HG03175 (cell line): Measurements from ENCODE around the gene HOMER3.

Experiments
- ATAC-seq: cut with Tn5 transposase; IDR thresholded peaks from one replicate; pipeline ENCODE4 v1.9.1; 2021; ENCODE audit warnings: mild to moderate bottlenecking, moderate library complexity; ENCODE audit not compliant: unreplicated experiment

Gene HOMER3

GRCh38 chr19:18940769-18941627 lies at the start of gene HOMER3:
Gene HOMER3, minus strand, starts transcription at chr19:18941217. Its CDS starts 2,235 bp downstream, at chr19:18938982.
- ATAC-seq: no peak

GRCh38 chr19:18990128-18990708 lies 49.2 kb upstream of the HOMER3 start:
- no peak for ATAC-seq

GRCh38 chr19:18989316-18989715 lies 48.3 kb upstream of the HOMER3 start:
- ATAC-seq: no peak

GRCh38 chr19:18987456-18987855 lies 46.4 kb upstream of the HOMER3 start:
- no peak for ATAC-seq

- no peak for ATAC-seq
Observed at GRCh38 chr19:18985257-18985656, 44.2 kb upstream of the HOMER3 start.

DNA sequence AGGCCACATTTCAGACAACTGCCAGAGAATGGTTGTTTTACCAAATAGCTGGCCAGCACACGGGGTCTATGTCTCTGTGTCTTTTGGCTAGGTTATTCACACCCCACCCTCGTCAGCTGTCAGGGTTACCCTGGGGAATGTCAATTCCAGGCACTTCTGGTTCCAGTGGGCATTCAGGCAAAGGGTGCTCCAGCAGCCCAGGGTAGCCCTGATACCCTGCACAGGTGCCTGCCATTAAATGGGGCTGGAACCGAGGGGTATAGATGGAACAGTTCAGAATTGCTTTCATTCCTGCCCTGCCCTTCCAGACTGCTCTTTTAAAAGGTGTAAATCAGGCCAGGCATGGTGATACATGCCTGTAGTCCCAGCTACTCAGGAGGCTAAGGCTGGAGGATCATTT lies 43.2 kb upstream of the HOMER3 start:
- no peak for ATAC-seq

- ATAC-seq: no peak
Observed at GRCh38 chr19:18982669-18983068, 41.7 kb upstream of the HOMER3 start.

DNA sequence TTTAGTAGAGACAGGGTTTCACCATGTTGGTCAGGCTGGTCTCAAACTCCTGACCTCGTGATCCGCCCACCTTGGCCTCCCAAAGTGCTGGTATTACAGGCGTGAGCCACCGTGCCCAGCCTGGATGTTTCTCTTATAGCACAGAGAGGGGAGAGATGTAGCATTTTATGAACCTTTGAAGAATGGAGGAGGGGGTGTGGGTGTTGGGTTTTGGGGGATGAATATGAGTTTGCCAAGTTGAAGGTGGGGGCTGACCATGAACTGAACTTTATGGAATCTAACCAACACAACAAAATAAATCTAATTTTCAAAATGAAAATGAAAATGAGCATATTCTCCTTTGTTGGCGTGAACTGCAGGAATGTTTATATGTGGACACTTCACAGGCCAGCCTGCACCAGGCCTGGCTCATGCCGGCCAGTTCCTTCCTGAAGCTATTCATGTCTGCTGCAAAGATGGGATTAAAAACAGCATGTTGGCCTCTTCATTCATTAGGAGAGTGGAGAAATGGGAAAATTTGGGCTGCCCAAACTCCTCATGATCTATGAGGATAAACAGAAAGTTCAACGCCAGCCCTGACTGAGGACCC lies 39.5 kb upstream of the HOMER3 start:
- ATAC-seq: no peak

- ATAC-seq: no peak
Observed at GRCh38 chr19:18978616-18979015, 37.6 kb upstream of the HOMER3 start.

DNA sequence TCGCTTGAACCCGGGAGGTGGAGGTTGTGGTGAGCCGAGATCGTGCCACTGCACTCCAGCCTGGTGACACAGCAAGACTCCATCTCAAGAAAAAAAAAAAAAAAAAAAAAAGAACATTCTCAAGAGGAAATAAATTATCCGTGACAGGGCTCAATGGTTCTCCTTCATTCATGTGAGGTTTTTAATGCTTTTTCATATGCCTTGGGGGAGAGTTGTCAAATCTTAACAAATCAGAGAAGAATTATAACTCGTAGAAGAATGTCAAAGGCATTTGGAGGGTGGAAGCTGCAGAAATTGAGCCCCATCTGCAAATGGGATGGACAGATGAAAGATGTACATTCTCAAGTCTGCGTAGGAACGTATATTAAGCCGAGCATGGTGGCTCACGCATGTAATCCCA lies 34.9 kb upstream of the HOMER3 start:
- no peak for ATAC-seq

DNA sequence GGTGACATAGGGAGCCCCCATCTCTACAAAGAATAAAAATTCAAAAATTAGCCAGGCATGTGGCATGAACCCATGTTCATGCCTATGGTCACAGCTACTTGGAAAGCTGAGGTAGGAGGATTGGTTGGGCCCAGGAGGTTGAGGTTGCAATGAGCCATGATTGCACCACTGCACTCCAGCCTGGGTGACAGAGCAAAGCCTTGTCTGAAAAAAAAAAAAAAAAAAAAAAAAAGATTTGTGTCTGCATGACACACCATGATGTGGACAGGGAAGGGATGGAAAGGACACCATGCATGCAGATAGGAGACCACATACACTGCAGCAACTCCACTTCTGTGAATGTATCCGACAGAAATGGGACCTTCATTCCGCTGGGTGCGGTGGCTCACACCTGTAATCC lies 34.0 kb upstream of the HOMER3 start:
- no peak for ATAC-seq

- ATAC-seq: no peak
Observed at GRCh38 chr19:18972851-18973250, 31.8 kb upstream of the HOMER3 start.

DNA sequence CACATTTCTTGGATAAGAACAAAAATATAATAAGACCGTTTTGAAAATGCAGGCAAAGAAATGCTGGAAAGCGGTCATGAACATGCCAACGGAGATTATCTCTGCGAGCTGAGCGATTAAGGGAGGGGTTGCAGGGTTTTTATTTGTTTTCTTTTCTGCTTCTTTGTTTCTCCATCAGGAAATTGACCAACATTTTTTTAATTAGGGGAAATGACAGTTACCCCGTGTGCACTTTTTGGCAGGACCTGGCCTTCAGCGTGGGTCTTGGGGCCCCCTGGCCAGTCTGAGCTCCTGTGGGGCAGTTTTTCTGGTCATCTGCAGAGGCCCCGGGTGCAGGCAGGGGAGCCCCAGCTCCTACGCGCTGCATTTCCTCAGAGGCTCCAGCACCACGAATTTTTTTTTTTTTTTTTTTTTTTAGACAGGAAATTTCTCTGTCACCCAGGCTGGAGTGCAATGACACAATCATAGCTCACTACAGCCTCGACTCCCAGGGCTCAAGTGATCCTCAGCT lies 31.3 kb upstream of the HOMER3 start:
- no peak for ATAC-seq

DNA sequence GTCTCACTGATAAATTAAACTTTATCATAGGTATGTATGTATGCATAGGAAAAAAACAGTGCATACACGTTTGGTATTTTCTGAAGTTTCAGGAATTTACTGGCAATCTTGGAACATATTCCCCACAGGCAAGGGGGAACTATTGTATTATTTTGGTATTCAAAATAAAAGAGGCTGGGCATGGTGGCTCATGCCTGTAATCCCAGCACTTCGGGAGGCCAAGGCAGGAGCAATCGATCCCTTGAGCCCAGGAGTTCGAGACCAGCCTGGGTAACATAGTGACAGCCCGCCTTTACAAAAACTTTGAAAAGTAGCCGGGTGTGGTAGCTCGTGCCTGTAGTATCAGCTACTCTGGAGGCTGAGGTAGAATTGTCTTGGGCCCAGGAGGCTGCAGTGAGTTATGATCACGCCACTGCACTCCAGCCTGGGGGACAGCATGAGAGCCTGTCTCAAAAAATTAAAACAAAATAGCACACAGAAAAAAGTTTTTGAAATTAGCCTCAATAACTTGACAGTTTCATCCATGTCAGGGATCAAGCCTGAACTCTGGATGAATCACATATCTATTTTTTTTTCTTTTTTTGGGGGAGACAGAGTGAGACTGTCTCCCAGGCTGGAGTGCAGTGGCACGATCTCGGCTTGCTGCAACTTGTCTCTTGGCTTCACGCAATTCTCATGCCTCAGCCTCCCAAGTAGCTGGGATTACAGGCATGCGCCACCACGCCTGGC lies 29.1 kb upstream of the HOMER3 start:
- ATAC-seq: no peak

DNA sequence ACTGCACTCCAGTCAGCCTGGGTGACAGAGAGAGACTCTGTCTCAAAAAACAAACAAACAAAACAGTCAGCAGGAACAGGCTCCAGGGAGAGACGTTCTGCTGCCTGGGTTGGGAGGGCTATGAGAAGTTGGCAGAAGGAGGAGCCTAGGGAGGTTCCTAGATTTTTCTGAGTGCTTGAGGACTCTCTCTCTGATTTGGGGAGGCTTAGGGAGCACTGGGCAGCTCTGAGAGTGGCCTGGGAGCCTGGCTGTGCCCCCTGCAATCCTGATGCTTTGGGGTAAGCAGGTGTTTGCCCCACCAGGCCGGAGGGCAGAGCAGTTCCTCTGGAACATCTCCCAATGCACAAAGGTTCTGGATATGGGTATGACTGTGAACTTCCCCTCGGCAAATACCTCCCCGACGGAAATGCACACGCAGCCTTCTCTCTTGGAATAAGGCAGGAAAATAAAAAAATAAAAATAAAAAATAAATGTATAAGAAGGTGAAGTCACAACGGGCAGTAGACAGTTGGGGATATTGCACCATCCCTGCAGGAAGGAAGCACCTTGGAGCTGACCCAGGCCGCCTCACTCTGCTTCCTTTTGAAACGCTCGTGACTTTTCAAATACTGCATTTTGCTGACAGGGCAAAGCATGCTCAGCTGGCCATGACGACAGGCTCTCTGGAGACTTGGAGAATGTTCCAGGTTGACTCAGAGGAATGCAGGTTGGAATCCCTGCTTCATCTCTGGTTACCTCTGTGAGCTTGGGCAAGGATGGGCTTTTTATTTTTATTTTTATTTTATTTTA lies 26.5 kb upstream of the HOMER3 start:
- ATAC-seq: no peak

DNA sequence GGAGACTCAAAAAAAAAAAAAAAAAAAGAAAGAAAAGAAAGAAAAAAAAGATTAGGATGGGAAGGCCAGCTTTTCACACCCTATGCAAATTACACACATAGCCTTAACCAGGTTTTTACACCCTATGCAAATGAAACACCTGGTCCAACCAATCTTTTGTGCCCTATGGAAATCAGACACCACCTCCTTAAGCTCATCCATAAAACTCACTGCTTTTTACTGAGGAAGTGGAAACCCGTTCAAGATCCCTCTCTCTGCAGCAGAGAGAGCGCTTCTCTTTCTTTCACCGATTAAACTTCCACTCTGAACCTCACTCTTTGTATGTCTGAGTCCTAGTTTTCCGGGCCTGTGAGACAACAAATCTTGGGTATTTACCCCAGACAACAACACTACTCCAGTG lies 25.3 kb upstream of the HOMER3 start:
- ATAC-seq: no peak

- no peak for ATAC-seq
Observed at GRCh38 chr19:18964121-18964520, 23.1 kb upstream of the HOMER3 start.

DNA sequence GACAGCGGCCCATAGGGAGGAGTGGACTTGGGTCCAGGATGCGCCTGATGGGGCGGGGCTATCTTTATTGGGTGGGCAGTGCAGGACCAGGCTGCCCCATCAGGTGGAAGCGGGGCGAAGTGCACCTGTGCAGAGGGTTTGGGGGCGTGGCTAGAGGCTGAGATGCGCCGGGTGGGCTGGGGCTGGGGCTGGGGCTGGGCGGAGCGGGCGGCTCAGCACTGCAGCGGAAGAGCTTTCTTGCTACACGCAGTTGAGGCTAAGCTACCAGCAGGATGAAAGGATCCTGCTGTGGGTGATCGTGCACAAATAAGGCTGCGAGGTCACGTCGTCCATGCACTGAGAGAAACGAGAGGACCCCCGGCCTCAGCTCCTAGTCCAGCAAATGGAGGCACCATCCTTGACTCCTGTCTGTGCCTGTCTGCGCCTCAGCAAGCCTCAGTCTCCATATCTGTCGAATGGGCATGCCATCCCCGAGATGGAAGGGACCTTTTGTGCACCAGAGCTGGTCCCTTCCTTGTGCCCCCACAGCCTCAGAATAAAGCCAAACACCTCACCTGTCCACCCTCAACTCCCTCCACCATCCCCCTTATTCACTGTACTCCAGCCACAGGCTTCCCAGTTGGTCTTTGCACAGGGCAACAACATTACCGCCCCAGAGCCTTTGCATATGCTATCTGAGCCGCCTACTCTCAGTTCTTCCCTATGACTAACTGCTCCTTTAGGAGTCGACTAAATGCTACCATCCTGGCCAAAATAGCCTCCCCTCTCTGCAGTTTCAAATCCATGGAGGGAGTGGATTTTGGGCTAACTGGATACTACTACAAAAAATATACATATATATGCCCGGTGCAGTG lies 21.0 kb upstream of the HOMER3 start:
- no peak for ATAC-seq

GRCh38 chr19:18960370-18960769 lies 19.4 kb upstream of the HOMER3 start:
- no peak for ATAC-seq

DNA sequence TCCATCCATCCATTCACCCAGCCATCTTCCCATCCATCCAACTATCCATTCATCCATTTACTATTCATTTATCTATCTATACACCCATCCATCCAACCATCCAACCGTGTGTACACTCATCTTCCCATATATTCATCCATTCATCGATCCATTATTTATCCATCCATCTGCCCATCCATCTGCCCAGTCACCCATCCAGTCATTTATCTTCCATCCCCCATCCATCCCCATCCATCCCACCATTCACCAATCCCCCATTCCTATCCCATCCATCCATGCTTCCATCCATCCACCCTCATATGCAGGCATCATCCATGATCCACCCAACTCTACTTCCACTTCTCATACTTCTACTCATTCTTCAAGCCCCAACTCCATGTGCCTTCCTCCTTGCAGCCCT lies 14.0 kb upstream of the HOMER3 start:
- no peak for ATAC-seq
